H1 (cell line): Measurements from ENCODE around the gene MFSD2B. TPM values are rescaled to one million over a fixed set of nuclear protein-coding genes. Genes with fewer than 3 reads are reported as not detected.
A peak's percentile ranks its signal among the peaks of the same experiment; 100 is the strongest.

Source experiments
- ASH2L ChIP-seq: fragments of 200-600, 300-600 bp; sonication (generic); IDR thresholded peaks from one replicate; pipeline ENCODE4 v1.7.1; 2017; ENCODE audit warnings: low read length
- CEBPB ChIP-seq: IDR thresholded peaks from 2 replicates; pipeline ENCODE4 v1.6.1; 2012; ENCODE audit warnings: low read depth, low read length
- CTBP2 ChIP-seq: IDR thresholded peaks from 2 replicates; pipeline ENCODE4 v1.7.0; 2011; ENCODE audit warnings: borderline replicate concordance, mild to moderate bottlenecking, moderate library complexity, mixed read lengths, low read length; ENCODE audit not compliant: insufficient read depth, insufficient read length
- CTCF ChIP-seq, 3 experiments: IDR thresholded peaks; 1 replicate in 2 of 3; 2 replicates in 1 of 3; pipeline versions ENCODE4 v1.5.1 to v1.6.1; 2011; ENCODE audit warnings: low read length in 3 of 3, mild to moderate bottlenecking in 3 of 3, inconsistent platforms in 2 of 3, low read depth in 1 of 3, moderate library complexity in 1 of 3; ENCODE audit not compliant: insufficient read depth in 1 of 3; ENCODE audit errors: control extremely low read depth in 1 of 3
- HDAC6 ChIP-seq: IDR thresholded peaks from one replicate; pipeline ENCODE4 v1.7.1; 2012; ENCODE audit warnings: low read depth, mild to moderate bottlenecking, inconsistent platforms, low read length, moderate library complexity
- JUN ChIP-seq: IDR thresholded peaks from 2 replicates; pipeline ENCODE4 v1.6.1; 2011; ENCODE audit warnings: low read depth, mild to moderate bottlenecking, improper control_type of control experiment, low read length
- KDM4A ChIP-seq: IDR thresholded peaks from one replicate; pipeline ENCODE4 v1.7.1; 2012; ENCODE audit warnings: low read depth, mild to moderate bottlenecking, moderate library complexity, low read length, inconsistent platforms; ENCODE audit not compliant: severe bottlenecking
- KDM5A ChIP-seq: fragments of 200-600 bp; IDR thresholded peaks from 2 replicates; pipeline ENCODE4 v1.7.1; 2012; ENCODE audit warnings: mild to moderate bottlenecking, low read length, inconsistent platforms, mixed read lengths
- NRF1 ChIP-seq: IDR thresholded peaks from 2 replicates; pipeline ENCODE4 v1.6.1; 2011; ENCODE audit warnings: mild to moderate bottlenecking, low read depth, low read length, improper control_type of control experiment
- PHF8 ChIP-seq: fragments of 200-600 bp; sonication (generic); conservative IDR thresholded peaks from 2 replicates; pipeline ENCODE4 v1.7.1; 2012; ENCODE audit warnings: low read depth, mild to moderate bottlenecking, inconsistent platforms, low read length, moderate library complexity
- POLR2AphosphoS5 ChIP-seq: IDR thresholded peaks from 2 replicates; pipeline ENCODE4 v1.6.1; 2011; ENCODE audit warnings: low read depth, low read length
- RBBP5 ChIP-seq: IDR thresholded peaks from 2 replicates; pipeline ENCODE4 v1.7.1; 2012; ENCODE audit warnings: low read depth, mild to moderate bottlenecking, inconsistent platforms, low read length, moderate library complexity, borderline replicate concordance
- RFX5 ChIP-seq: IDR thresholded peaks from 2 replicates; pipeline ENCODE4 v1.6.1; 2011; ENCODE audit warnings: low read depth, low read length, improper control_type of control experiment, borderline replicate concordance
- SIN3A ChIP-seq, 2 experiments: IDR thresholded peaks in 1 of 2; conservative IDR thresholded peaks in 1 of 2; 2 replicates each; pipeline ENCODE4 v1.6.1; 2011 to 2012; ENCODE audit warnings: low read length in 2 of 2, improper control_type of control experiment in 1 of 2, low read depth in 1 of 2, mild to moderate bottlenecking in 1 of 2
- SIRT6 ChIP-seq: IDR thresholded peaks from one replicate; pipeline ENCODE4 v1.7.1; 2012; ENCODE audit warnings: low read length, inconsistent platforms
- SP1 ChIP-seq: IDR thresholded peaks from 2 replicates; pipeline ENCODE4 v1.6.1; 2011; ENCODE audit warnings: low read depth, low read length
- SP2 ChIP-seq: IDR thresholded peaks from 2 replicates; pipeline ENCODE4 v1.6.1; 2012; ENCODE audit warnings: mild to moderate bottlenecking, low read length, inconsistent platforms
- SUZ12 ChIP-seq: fragments of 200-600 bp; sonication (generic); IDR thresholded peaks from 2 replicates; pipeline ENCODE4 v1.6.1; 2012; ENCODE audit warnings: mild to moderate bottlenecking, inconsistent platforms, low read length, moderate library complexity, mixed read lengths
- TAF1 ChIP-seq: IDR thresholded peaks from 2 replicates; pipeline ENCODE4 v1.6.1; 2011; ENCODE audit warnings: mild to moderate bottlenecking, low read depth, low read length
- TAF7 ChIP-seq: optimal IDR thresholded peaks from 2 replicates; pipeline ENCODE3; 2011; ENCODE audit warnings: low read depth, mild to moderate bottlenecking, inconsistent platforms, low read length, moderate library complexity, borderline replicate concordance
- polyA plus RNA-seq, 7 experiments: library from polyadenylated mRNA; depleted of rRNA in 3 of 7; stranded (reverse) in 5 of 7; unstranded in 2 of 7; fragments of >200 nt in 5 of 7; fragments of 200-250 nt in 2 of 7; gene quantifications; 1 replicate in 5 of 7; 2 replicates in 1 of 7; 4 replicates in 1 of 7; pipeline versions ENCODE4 v1.2.1 to v1.2.3, GENCODE V29; 2011 to 2013; ENCODE audit warnings: missing spikeins in 2 of 7, mixed read lengths in 2 of 7
- total RNA-seq: library from RNA; stranded (reverse); fragmentation: NEBNext Ultra II Directional; extraction: Animal tissue kit (Norgen Biotek cat#: 25700); gene quantifications from 2 replicates; pipeline ENCODE4 v1.2.1, GENCODE V29; 2021

Gene MFSD2B
- total and polyA plus RNA-seq, 2 of the 8 experiments (the other 6 are each of a cell fraction or from before 2014, with no cell fraction given), result 0.33 to 0.48 TPM

DNA sequence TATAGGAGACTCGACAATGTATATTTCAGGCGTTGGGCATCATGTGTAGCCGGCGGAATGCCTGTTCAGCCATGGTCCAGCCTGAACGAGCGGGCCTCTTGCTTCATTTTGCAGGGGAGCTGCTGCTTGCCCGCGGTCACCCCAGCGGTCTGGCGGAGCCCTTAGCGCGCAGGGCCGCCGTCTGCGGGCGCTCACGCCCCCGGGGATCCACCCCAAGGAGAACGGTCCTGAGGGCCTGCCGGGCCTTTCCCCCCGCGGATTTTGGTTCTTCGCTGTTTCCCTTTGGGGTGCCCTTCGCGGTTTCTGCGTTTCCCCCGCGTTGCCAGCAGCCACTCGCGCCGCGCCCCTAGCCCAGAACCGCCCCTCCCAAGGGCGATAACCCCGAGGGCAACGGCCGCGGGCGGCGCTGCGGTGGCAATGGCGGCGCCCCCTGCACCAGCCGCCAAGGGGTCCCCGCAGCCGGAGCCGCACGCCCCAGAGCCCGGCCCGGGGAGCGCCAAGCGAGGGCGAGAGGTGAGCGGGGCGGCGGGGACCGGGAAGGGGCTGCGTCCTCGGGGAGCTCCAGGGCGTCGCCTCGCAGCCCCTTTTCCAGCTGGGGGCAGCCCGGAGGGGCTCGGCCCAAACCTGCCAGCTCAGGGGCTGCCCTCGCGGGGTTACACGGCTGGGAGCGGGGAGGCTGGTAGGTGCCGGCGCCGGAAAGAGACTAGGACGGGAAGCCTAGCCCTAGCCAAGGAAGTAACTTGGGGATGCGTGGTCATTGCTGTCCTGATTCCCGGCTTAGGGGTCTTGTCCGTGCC is at the start of gene MFSD2B (continued):
- TF ChIP-seq CTCF (IDR thresholded peaks at IDR 0.05; ENCODE audit: control extremely low read depth in 1 of 3, insufficient read depth in 1 of 3, low read depth in 1 of 3, low read length in 3 of 3) (peak in 1 of 3 experiments; percentile 1; a peak in 1 of 4 replicates), CEBPB (0 out of 2 replicates have a peak, but pooled peaks have one; percentile 16), RBBP5 (no peak; the same call in 1 of the 2 replicates), TAF7 (peak; percentile 10), CTBP2 (no peak), SIRT6 (no peak), KDM5A (no peak), SP2 (no peak), NRF1 (no peak), POLR2AphosphoS5 (no peak), RFX5 (no peak), SUZ12 (peak; percentile 35; the same call in 1 of the 2 replicates), JUN (no peak), KDM4A (peak; percentile 55), SIN3A (conservative IDR thresholded peaks at IDR 0.05 in 1 of 2, IDR thresholded peaks at IDR 0.05 in 1 of 2; ENCODE audit: low read depth in 1 of 2, low read length in 2 of 2) (no peak), ASH2L (peak; percentile 48), TAF1 (peak; percentile 68), HDAC6 (no peak), PHF8 (peak; percentile 59), SP1 (no peak)
